Nucleus accumbens (tissue), 56 donors: ENCODE measurements around the gene ZNF862.
"Not testable (repeated sequence)": the region's sequence is repeated elsewhere in the genome, so short reads cannot be mapped to it uniquely, and the experiment has no call there.

Source experiments
- DNase-seq, 56 donors: peaks; one replicate each; lab custom pipeline; 2025; lab: John Stamatoyannopoulos, UW

Gene ZNF862

GRCh38 chr7:149823631-149824199 lies 14.5 kb upstream of the ZNF862 start:
- DNase-seq: no peak

- no peak for DNase-seq
Measured at GRCh38 chr7:149824301-149824741, 13.9 kb upstream of the ZNF862 start.

- no peak for DNase-seq
Measured at GRCh38 chr7:149824748-149825566, 13.2 kb upstream of the ZNF862 start.

GRCh38 chr7:149825567-149826343 lies 12.4 kb upstream of the ZNF862 start:
- DNase-seq: no peak

- DNase-seq: no peak
Measured at GRCh38 chr7:149826344-149827088, 11.7 kb upstream of the ZNF862 start.

GRCh38 chr7:149827089-149827981 lies 10.8 kb upstream of the ZNF862 start:
- DNase-seq: no peak

GRCh38 chr7:149828357-149829309 lies 9.5 kb upstream of the ZNF862 start:
- no peak for DNase-seq

GRCh38 chr7:149830527-149830926 lies 7.6 kb upstream of the ZNF862 start:
- DNase-seq: not testable (repeated sequence)

GRCh38 chr7:149830997-149831740 lies 7.0 kb upstream of the ZNF862 start:
- DNase-seq: no peak

GRCh38 chr7:149831741-149832219 lies 6.4 kb upstream of the ZNF862 start:
- DNase-seq: no peak

GRCh38 chr7:149832332-149833041 lies 5.7 kb upstream of the ZNF862 start:
- DNase-seq: no peak

- DNase-seq: no peak
Measured at GRCh38 chr7:149833495-149834130, 4.6 kb upstream of the ZNF862 start.

GRCh38 chr7:149834601-149835000 lies 3.6 kb upstream of the ZNF862 start:
- no peak for DNase-seq

- DNase-seq: no peak
Measured at GRCh38 chr7:149836434-149836833, 1.7 kb upstream of the ZNF862 start.

- peak in 1 of 56 donors; percentile 36 for DNase-seq
Measured at GRCh38 chr7:149837564-149838223, 481 bp upstream of the ZNF862 start.

- no peak for DNase-seq
Measured at GRCh38 chr7:149838992-149839408, 825 bp downstream of the ZNF862 start.
